Astrocyte (in vitro differentiated cells and primary cell): ENCODE data around the gene RAI2. TPM values are rescaled to one million over a fixed set of nuclear protein-coding genes. Genes with fewer than 3 reads are reported as not detected.

ENCODE experiments used
- DNase-seq: peaks from one replicate; pipeline ENCODE4 v3.0.0-alpha.2; 2010; ENCODE audit warnings: low read depth
- FAIRE-seq: peaks from 2 replicates; lab custom pipeline; 2011; peaks lifted over from hg19 to GRCh38; lab: Jason Lieb, UNC
- H2AFZ ChIP-seq: 2 replicates; pipeline ENCODE4 v1.6.0; 2012; ENCODE audit warnings: low read depth, low read length, inconsistent platforms
- H3K27ac ChIP-seq: 2 replicates; pipeline ENCODE4 v1.5.1; 2011; ENCODE audit warnings: low read depth, low read length, inconsistent platforms
- H3K27me3 ChIP-seq: 2 replicates; pipeline ENCODE4 v1.6.0; 2011; ENCODE audit warnings: low read length, inconsistent platforms; ENCODE audit not compliant: insufficient read depth
- H3K36me3 ChIP-seq: 2 replicates; pipeline ENCODE4 v1.5.1; 2011; ENCODE audit warnings: low read length, inconsistent platforms; ENCODE audit not compliant: insufficient read depth
- H3K4me1 ChIP-seq: 2 replicates; pipeline ENCODE4 v1.5.1; 2011; ENCODE audit warnings: low read length, inconsistent platforms; ENCODE audit not compliant: insufficient read depth
- H3K4me2 ChIP-seq: 2 replicates; pipeline ENCODE4 v1.6.0; 2012; ENCODE audit warnings: low read length, inconsistent platforms
- H3K4me3 ChIP-seq: 2 replicates; pipeline ENCODE4 v1.5.1; 2011; ENCODE audit warnings: low read depth, mild to moderate bottlenecking, low read length, inconsistent platforms; ENCODE audit not compliant: insufficient read depth
- H3K79me2 ChIP-seq: 2 replicates; pipeline ENCODE4 v1.6.0; 2012; ENCODE audit warnings: mild to moderate bottlenecking, low read length, inconsistent platforms; ENCODE audit not compliant: insufficient read depth
- H3K9ac ChIP-seq: 2 replicates; pipeline ENCODE4 v1.6.0; 2012; ENCODE audit warnings: mild to moderate bottlenecking, low read length, inconsistent platforms
- H3K9me3 ChIP-seq: 2 replicates; pipeline ENCODE4 v1.5.1; 2012; ENCODE audit warnings: low read depth, mild to moderate bottlenecking, low read length, inconsistent platforms; ENCODE audit not compliant: insufficient read depth
- H4K20me1 ChIP-seq: 2 replicates; pipeline ENCODE4 v1.6.0; 2012; ENCODE audit warnings: low read length, inconsistent platforms; ENCODE audit not compliant: insufficient read depth
- H3K27ac Mint-ChIP-seq: one replicate; pipeline ENCODE4 v1.8.0; 2021; ENCODE audit warnings: mild to moderate bottlenecking, mixed read lengths; ENCODE audit not compliant: unreplicated experiment
- H3K27me3 Mint-ChIP-seq: one replicate; pipeline ENCODE4 v1.8.0; 2021; ENCODE audit warnings: low read depth, mixed read lengths; ENCODE audit not compliant: unreplicated experiment
- H3K36me3 Mint-ChIP-seq: one replicate; pipeline ENCODE4 v1.8.0; 2021; ENCODE audit warnings: low read depth, mixed read lengths; ENCODE audit not compliant: unreplicated experiment
- H3K4me1 Mint-ChIP-seq: one replicate; pipeline ENCODE4 v1.8.0; 2021; ENCODE audit warnings: low read depth, mixed read lengths; ENCODE audit not compliant: unreplicated experiment
- H3K4me3 Mint-ChIP-seq: one replicate; pipeline ENCODE4 v1.8.0; 2021; ENCODE audit warnings: mild to moderate bottlenecking, moderate library complexity, mixed read lengths; ENCODE audit not compliant: unreplicated experiment
- H3K9me3 Mint-ChIP-seq: one replicate; pipeline ENCODE4 v1.8.0; 2021; ENCODE audit warnings: mild to moderate bottlenecking, mixed read lengths; ENCODE audit not compliant: unreplicated experiment
- EZH2 ChIP-seq: IDR thresholded peaks from 2 replicates; pipeline ENCODE4 v1.6.1; 2012; ENCODE audit warnings: mild to moderate bottlenecking, low read length, inconsistent platforms; ENCODE audit not compliant: insufficient read depth
- total RNA-seq: library from RNA; stranded (reverse); gene quantifications from 2 replicates; pipeline ENCODE4 v1.2.1, GENCODE V29; 2021
- TF ChIP-seq, protein P1 (sequence below): IDR thresholded peaks from 2 replicates; pipeline ENCODE4 v1.5.1; 2011; ENCODE audit warnings: low read depth, mild to moderate bottlenecking, inconsistent platforms, low read length, moderate library complexity; ENCODE audit not compliant: insufficient read depth

Gene RAI2
- total RNA-seq, 1 donor from 2014 or later: 0.66 TPM

DNA sequence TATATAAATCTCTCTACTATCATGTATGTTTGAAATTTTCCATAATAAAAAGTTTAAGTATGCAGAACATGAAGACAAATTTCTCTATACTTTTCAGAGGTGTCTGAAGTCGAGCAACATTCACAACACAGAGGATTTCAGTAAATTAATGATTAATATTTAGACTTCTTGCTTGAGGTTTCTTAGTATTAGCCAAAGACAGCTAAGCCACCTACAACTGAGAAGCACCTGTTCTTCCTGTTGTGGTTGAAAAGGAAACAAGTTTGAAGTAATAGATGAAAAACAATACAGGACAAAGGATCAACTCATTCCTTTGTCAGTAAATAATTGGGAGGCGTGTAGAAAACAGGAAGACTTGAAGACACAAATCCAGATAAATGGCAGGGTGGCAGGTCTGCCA is 102.7 kb downstream of the RAI2 start:
- no peaks in the 10 kb centered on the region for H3K36me3 ChIP-seq
- no peaks in the 10 kb centered on the region for H3K4me1 Mint-ChIP-seq
- no peaks in the 10 kb centered on the region for H3K4me1 ChIP-seq
- H3K9me3 Mint-ChIP-seq: no peaks in the 10 kb centered on the region
- no peak overlapping the region for H3K4me3 Mint-ChIP-seq
- no peak overlapping the region for H3K27ac Mint-ChIP-seq
- no peaks in the 10 kb centered on the region for H3K9me3 ChIP-seq
- FAIRE-seq (peak; percentile 49), DNase-seq (no peak)
- no peaks in the 10 kb centered on the region for H3K36me3 Mint-ChIP-seq
- no peak overlapping the region for H3K9ac ChIP-seq
- H3K27ac ChIP-seq: no peak overlapping the region
- peaks cover 6% of the 10 kb centered on the region for H3K27me3 Mint-ChIP-seq
- no peak for TF ChIP-seq EZH2
- H3K4me2 ChIP-seq: no peak overlapping the region
- H3K4me3 ChIP-seq: no peak overlapping the region
- H2AFZ ChIP-seq: no peak overlapping the region
- no peaks in the 10 kb centered on the region for H3K27me3 ChIP-seq
- no peaks in the 10 kb centered on the region for H4K20me1 ChIP-seq
- no peaks in the 10 kb centered on the region for H3K79me2 ChIP-seq

DNA sequence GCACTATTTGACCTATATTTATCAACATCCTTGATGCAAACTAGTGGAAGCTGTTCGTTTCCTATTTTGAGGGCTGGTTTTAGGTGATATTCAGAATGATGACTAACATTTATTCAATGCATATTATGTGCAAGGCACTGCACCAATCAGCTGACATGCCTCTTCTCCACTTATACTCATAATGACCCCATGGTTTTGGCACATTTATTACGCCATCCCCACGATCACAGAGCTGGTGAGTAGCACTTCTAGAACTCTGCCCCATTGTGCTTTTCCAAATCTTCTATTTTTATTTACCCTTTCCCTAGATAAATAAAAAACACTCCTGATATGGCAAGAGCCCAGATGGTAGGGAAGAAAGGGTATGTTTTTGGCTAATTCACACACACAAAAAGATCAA is 110.7 kb downstream of the RAI2 start:
- H3K27ac Mint-ChIP-seq: no peak overlapping the region
- H3K27me3 Mint-ChIP-seq: peaks cover 3% of the 10 kb centered on the region
- no peak for TF ChIP-seq EZH2
- TF ChIP-seq, protein P1, sequence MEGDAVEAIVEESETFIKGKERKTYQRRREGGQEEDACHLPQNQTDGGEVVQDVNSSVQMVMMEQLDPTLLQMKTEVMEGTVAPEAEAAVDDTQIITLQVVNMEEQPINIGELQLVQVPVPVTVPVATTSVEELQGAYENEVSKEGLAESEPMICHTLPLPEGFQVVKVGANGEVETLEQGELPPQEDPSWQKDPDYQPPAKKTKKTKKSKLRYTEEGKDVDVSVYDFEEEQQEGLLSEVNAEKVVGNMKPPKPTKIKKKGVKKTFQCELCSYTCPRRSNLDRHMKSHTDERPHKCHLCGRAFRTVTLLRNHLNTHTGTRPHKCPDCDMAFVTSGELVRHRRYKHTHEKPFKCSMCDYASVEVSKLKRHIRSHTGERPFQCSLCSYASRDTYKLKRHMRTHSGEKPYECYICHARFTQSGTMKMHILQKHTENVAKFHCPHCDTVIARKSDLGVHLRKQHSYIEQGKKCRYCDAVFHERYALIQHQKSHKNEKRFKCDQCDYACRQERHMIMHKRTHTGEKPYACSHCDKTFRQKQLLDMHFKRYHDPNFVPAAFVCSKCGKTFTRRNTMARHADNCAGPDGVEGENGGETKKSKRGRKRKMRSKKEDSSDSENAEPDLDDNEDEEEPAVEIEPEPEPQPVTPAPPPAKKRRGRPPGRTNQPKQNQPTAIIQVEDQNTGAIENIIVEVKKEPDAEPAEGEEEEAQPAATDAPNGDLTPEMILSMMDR: no peak
- no peak for DNase-seq
- Histone ChIP-seq H3K4me2 (no peak overlapping the region), H3K36me3 (peaks cover 3% of the 10 kb centered on the region), H3K79me2 (no peaks in the 10 kb centered on the region), H4K20me1 (no peaks in the 10 kb centered on the region), H3K4me3 (no peak overlapping the region), H3K27me3 (no peaks in the 10 kb centered on the region), H3K4me1 (no peaks in the 10 kb centered on the region), H3K9ac (no peak overlapping the region), H3K9me3 (no peaks in the 10 kb centered on the region), H2AFZ (no peak overlapping the region), H3K27ac (no peak overlapping the region)
- peak; percentile 32 for FAIRE-seq
- H3K9me3 Mint-ChIP-seq: no peaks in the 10 kb centered on the region
- H3K4me1 Mint-ChIP-seq: no peaks in the 10 kb centered on the region
- H3K36me3 Mint-ChIP-seq: no peaks in the 10 kb centered on the region
- H3K4me3 Mint-ChIP-seq: no peak overlapping the region

Other genes with a start within 250 kb of the RAI2 start
- 4.2 and 5.1 TPM in 2 replicates for gene SCML1, start 123.8 kb downstream of the RAI2 start, total RNA-seq